IPS-NIHi7 (cell line): ENCODE results near the gene NGF.
A peak's percentile ranks its signal among the peaks of the same experiment; 100 is the strongest.

ENCODE experiments used
- DNase-seq: peaks from one replicate; pipeline ENCODE4 v3.0.0; 2012; ENCODE audit warnings: mixed read lengths; ENCODE audit errors: extremely low spot score

Gene NGF

DNA sequence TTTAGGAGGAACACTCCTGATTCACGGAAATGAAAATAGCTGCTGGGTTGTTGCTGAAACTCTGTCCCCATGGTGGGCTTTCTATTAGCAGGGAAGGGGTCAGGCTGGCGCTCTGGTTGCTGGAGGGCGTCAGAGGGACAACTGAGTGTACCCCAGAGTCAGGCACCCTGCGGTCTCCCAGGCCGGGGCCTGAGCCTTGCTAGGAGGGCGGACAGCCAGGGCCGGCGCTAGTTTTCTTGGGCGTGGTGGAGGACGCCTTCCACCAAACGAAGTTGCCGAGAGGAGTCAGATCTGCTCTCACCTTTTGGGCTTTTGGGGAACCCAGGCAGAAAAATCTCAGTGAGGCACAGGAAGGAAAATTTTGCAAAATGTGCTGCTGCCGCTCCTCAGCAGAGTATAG, 54.8 kb downstream of the NGF start:
- no peak for DNase-seq

DNA sequence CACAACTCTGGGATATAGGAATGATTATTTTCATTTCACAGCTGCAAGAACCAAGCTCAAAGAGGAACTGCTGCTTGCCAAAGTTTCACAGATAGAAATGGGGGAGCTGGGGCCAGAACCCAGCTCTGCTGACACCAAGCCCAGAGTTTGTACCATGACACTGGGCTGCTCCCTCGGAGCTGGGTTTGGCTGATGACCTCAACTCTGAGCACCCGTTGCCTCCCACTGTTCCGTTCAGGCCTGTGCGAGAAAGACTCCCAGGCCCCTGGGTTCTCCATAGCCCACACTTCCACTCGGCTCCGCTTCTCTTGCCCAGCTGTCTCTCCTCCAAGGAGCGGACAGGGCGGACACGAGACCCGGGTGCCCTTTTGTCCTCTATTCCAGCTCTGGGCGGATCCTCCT, 55.2 kb downstream of the NGF start:
- no peak for DNase-seq

DNA sequence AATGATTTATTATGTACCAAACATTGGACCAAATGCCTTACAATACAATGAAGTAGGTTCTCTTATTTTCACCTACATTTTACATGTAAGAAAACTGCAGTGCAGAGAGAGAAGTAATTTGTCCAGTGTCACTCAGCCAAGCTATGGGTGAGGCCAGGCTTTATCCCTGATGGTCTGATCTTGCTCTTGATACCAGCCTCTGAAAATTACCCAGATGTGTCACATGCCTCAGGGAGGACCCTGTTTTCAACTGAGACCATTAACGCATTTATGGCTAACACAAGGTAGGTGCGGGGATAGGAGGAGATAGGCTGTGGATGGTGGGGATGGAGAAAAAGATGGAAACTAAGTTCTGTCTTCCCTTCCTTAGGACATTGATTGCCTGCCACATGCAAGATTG, 56.9 kb downstream of the NGF start:
- DNase-seq = no peak

DNA sequence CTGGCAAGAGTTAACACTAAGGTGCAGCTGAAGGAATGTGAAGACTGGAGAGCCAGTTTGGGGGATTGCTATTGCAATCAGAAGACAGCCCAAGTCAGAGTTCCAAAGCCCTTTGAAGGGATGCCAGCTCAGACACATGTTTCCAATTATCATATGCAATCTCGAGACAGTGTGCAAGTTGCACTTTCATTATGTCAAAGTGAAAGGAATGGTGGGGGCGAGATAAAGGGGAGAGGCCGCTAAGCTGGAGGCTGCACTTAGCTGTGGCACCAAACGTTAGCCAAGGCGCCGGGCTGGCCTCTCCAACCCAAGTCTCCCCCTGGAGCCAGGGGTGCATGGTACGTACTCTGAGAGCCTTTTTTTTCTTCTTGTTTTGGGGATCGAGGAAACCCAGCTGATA, 58.0 kb downstream of the NGF start:
- no peak for DNase-seq

DNA sequence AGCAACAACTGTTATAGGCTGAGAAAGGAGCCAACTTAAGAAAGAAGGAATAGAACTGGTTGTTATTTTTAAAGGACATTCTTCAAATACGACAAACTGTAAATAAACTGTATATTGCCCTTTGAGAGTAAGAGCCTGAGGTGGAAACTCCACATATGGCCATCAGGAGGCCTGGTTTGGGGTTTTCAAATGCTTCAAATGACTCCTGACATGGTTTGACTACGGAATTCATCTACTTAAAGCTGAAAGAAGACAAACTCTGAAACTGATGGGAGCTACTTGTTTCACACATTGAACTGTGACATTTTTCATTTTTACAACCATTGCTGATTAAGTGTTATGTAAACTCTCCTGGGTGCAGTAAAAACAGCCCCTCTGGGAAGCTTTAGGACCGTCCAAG, 59.8 kb downstream of the NGF start:
- DNase-seq = no peak

GRCh38 chr1:115277276-115277675, 60.8 kb downstream of the NGF start:
- DNase-seq = no peak

DNA sequence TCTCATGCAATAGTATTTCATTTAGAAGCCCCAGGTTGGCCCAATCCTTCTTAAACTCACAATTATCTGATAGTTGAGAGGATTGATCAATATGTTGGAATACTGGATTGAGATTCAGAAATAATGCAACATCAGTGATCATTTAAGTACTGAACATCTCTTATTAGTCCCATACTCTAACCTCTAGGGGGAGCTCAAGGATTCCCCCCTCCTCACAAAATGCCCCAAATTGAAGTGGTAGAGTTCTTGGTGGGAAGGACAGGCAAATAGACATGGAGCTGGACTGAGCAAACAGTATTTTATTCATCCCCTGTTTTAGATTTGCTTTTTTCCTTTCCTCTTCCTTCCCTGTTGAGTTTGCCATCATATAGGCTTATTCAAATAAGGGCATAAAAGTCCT, 62.8 kb downstream of the NGF start:
- DNase-seq = peak; percentile 63

DNA sequence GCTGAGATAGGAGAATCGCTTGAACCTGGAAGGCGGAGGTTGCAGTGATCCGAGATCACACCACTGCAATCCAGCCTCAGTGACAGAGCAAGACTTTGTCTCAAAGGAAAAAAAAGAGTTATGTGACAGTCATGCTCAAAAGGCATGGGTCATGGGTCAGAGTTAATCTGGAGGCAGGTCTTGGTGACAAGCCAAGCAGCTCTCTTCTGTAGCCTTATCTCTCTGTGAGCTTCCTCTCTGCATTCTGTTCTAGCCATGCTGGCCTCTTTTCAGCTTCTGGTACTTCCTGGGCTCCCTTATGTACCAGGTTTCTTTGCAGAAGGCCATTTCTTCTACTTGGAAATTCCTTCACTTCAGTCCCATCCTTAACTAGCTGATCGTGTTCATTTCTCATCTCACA, 63.6 kb downstream of the NGF start:
- no peak for DNase-seq

DNA sequence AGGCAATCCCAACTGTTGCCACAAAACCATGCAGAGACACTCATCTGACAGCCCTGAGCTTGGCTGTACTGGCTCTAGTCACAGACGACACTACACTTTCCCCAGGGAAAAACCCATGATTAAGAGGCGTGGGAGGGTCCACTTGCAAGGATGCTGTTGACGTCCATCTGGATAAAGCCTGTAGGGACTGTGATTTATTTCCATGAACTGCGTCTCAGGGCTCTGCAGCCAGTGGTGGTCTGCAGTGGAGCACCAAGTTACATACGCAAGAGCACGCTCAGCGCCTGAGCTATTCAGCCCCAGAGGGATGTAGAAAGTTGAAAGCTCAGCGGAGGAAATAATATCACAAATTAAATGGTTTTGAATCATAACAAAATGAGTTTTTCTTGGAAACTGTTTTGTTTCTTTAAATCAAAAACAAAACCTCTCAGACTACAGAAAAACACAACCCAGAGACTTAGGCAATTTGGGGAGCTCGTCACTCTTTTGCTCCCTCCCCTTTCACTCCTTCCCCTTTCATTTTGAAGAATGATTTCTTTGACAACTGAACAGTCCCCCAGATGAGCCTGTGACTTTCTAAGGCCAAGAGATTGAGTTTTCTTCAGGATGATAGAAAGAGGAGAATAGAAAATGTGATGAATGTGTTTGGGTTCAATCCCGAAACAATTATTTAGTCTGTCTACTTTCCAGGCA, 71.2 kb downstream of the NGF start:
- no peak for DNase-seq

DNA sequence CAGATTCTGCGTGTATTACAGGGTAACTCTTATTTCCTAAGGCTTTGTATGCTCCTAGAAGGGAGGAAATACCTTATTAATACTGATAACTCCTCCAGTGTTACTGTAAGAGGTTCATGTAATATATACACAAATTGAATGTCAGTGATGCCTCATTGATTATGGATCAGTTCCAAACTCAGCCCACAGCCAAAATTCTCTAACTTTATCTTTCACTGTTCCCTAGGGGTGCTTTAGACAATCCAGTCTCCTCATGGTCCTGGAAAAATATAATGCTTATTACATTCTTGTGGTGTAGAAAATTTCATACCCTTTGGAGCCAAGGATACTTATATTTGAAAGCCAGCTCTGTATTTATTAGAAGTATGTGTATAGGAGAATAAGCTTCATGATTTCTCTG, 73.0 kb downstream of the NGF start:
- DNase-seq = no peak

GRCh38 chr1:115262886-115263285, 75.2 kb downstream of the NGF start:
- no peak for DNase-seq

- no peak for DNase-seq
Observed at GRCh38 chr1:115261496-115261895, 76.6 kb downstream of the NGF start.

DNA sequence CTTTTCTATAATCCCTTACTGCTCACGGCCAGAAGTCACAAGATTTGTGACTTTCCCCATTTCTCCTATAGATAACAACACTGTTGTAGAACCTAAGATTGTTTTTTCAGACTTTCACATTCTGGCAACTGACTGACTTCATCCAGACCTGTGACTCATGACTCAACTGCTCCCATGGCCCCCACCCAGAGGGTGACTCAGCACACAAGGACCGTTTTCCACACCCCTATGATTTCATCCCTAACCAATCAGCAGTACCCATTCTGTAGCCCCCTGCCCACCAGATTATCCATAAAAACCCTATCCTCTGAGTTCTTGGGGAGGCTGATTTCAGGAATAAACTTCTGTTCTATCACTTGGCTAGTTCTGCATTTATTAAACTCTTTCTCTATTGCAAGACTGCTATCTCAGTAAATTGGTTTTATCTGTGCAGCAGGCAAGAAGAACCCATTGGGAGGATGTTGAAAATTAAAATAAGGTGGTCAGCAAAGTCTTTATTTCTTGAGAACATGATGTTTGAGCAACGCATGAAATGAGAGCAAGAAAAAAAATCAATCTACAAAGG, 79.7 kb downstream of the NGF start:
- no peak for DNase-seq

DNA sequence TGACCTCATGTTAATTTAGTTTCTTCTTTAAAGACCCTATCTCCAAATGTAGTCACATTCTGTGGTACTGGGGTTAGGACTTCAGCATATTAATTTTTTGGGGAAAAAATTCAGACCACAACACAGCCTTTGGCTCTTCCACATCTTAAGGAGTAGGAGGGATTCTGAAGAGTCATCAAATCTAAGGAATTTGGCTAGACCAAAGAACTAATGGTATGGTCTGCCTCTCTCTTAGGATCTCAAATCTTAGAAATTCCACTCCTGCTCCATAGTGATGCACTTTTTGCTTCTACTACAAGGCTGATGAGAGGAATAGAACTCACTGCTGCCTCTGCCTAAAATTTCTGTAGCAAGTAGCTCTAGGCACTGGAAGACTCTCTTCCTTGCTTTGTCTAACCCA, 80.5 kb downstream of the NGF start:
- no peak for DNase-seq

DNA sequence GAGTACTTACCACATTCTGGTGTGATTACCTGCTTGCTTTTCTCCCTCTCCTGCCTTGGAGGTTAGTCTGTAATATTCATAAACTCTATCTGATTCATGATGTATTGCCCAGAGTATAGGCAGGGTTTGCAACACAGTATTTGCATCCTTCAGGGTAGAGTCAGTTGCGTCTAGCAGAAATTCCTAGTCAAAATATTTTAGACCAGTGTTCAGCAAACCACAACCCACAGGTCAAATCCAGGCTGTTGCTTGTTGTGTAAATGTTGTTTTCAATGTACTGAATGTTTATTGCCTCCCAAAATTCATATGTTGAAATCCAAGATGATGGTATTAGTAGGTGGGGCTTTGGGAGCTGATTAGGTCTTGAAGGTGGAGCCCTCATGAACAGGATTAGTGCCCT, 82.9 kb downstream of the NGF start:
- no peak for DNase-seq

DNA sequence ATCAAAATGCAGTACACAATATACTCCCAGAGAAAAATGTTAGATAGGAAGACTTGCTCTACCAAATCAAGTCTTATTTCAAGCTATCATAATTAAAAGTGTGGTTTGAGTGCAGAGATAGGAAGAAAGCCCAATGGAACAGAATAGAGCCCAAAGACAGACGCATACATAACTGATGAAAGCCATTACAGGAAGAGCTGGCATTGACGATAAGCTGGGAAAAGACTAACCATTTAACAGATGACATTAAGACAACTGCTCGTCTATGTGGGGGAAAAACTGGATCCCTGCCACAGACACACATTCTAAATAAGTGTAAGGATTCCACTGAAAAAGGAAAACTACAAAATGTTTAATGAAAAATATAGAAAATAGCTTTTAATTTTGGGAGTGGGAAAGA, 85.5 kb downstream of the NGF start:
- no peak for DNase-seq

- DNase-seq = no peak
Observed at GRCh38 chr1:115251856-115252255, 86.2 kb downstream of the NGF start.

- no peak for DNase-seq
Observed at GRCh38 chr1:115251340-115251748, 86.7 kb downstream of the NGF start.

GRCh38 chr1:115246526-115246925, 91.5 kb downstream of the NGF start:
- no peak for DNase-seq

DNA sequence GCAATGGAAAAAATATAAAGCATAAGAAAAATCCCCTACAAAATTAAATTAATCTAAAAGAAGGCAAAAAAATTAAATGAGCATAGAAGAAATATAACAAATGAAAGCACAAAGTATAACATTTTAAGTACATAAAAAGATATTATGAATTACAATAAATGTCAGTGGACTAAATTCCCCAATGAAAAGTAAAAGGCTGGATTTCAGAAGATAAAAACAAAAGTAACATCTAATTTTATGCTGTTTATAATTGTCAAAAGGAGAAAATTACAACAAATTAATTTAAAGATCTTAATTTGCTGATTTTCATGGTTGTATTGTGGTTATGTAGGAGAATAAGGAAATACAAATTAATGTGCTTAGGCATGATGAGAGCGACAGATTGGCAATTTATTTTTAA, 92.8 kb downstream of the NGF start:
- DNase-seq = no peak

GRCh38 chr1:115242543-115242942, 95.5 kb downstream of the NGF start:
- no peak for DNase-seq

DNA sequence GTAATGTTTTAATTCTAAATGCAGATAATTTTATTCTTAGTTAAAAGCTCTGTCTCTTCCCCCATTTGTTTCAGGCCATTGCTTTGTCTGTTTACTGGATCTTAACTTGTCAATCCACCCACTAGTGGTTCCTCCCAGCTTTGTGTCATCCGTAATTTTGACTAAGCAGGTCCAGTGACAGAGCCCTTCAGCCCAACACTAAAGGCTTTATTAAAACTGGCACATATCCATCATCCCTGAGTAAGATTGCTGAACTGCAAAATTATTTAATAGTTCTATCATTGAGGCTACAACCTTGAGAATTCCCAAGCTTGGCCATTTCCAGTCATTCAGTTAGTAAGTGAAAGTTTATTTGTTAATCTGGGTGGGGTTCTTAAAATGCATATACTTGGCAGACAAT, 96.7 kb downstream of the NGF start:
- DNase-seq = no peak

DNA sequence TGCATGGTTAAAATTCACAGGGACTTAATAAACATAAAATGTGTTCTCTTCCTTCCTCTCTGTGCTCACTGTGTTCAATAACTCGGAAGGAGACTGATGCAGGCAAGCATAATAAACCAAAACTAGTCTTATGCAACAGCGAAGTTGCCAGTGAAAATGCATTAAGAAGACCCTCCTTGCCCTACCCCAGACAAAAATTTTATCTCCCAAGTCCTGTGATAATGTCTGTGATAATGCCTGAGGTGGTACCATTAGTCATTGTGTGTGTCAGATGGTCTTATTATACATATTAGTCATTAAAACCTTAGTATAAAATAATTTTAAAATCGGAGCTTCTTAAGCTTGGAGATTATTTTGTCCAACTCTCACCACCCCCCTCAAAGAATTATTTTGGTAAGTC, 97.8 kb downstream of the NGF start:
- DNase-seq = no peak

DNA sequence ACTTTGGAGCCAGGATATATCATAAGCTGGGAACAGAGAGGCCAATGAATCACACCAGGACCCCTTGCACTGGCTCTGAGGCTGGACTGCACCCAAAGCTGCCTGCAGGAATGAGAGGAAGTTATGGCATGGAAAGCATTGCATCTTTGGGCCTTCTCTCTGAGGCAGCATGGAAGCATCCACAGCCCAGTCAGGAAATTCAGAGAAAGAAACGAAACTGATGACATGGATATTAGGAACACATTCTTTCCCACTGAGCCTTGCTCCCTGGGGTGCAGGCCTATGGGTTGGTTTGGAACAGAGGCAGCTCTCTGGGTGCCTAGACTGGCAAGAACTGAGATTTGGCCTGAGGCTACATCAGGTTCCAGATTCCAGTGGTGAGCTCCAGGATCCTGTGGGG, 98.6 kb downstream of the NGF start:
- no peak for DNase-seq
